WERI-Rb-1 (cell line): Measurements from ENCODE around the gene AKAP8L.

ENCODE experiments used
- DNase-seq: peaks from one replicate; pipeline ENCODE4 v3.0.0-alpha.2; 2020
- H3K27ac ChIP-seq: fragments of 250-450 bp; sonication (Bioruptor Pico); 2 replicates; pipeline ENCODE4 v1.5.1; 2020; ENCODE audit warnings: mild to moderate bottlenecking, moderate library complexity
- H3K27me3 ChIP-seq: fragments of 250-450 bp; sonication (Bioruptor Pico); 2 replicates; pipeline ENCODE4 v1.5.1; 2021; ENCODE audit warnings: mild to moderate bottlenecking, low read depth, moderate library complexity; ENCODE audit not compliant: insufficient read depth, severe bottlenecking
- H3K36me3 ChIP-seq: fragments of 250-450 bp; sonication (Bioruptor Pico); 2 replicates; pipeline ENCODE4 v1.5.1; 2020; ENCODE audit warnings: mild to moderate bottlenecking, moderate library complexity
- H3K4me3 ChIP-seq: 2 replicates; pipeline ENCODE4 v1.5.1; 2011; ENCODE audit warnings: low read depth, mild to moderate bottlenecking, control low read depth, low read length
- H3K9me3 ChIP-seq: fragments of 250-450 bp; sonication (Bioruptor Pico); 2 replicates; pipeline ENCODE4 v1.5.1; 2021; ENCODE audit warnings: mild to moderate bottlenecking, moderate library complexity; ENCODE audit not compliant: severe bottlenecking
- TF ChIP-seq, protein P1 (sequence below): IDR thresholded peaks from 2 replicates; pipeline ENCODE4 v1.5.1; 2011; ENCODE audit warnings: low read depth, mild to moderate bottlenecking, control low read depth, inconsistent platforms, low read length

Gene AKAP8L

DNA sequence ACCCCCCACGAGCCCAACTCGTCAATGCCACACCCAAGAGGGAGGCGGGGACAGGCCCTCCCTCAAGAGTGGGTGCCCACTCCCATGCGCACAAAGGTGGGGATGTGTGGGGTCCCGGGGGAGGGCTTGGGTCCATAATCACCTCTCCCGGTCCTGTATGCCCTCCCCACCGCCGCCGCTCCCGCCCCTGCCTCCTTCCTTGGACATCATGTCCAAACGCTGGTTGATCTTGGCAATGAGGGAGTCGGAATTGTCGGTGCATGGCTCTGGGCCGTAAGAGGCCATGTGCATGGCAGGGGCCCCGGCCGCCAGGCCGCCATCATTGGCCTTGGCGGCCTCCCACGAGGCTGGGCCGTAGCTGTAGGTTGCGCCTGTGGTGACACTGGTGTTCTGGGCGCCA is 45.1 kb downstream of the AKAP8L start:
- Histone ChIP-seq H3K9me3 (no peaks in the 10 kb centered on the region), H3K27ac (no peak overlapping the region), H3K4me3 (no peak overlapping the region), H3K27me3 (no peaks in the 10 kb centered on the region), H3K36me3 (peaks cover 51% of the 10 kb centered on the region)
- no peak for DNase-seq
- TF ChIP-seq, protein P1, sequence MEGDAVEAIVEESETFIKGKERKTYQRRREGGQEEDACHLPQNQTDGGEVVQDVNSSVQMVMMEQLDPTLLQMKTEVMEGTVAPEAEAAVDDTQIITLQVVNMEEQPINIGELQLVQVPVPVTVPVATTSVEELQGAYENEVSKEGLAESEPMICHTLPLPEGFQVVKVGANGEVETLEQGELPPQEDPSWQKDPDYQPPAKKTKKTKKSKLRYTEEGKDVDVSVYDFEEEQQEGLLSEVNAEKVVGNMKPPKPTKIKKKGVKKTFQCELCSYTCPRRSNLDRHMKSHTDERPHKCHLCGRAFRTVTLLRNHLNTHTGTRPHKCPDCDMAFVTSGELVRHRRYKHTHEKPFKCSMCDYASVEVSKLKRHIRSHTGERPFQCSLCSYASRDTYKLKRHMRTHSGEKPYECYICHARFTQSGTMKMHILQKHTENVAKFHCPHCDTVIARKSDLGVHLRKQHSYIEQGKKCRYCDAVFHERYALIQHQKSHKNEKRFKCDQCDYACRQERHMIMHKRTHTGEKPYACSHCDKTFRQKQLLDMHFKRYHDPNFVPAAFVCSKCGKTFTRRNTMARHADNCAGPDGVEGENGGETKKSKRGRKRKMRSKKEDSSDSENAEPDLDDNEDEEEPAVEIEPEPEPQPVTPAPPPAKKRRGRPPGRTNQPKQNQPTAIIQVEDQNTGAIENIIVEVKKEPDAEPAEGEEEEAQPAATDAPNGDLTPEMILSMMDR: no peak

GRCh38 chr19:15372891-15373301 is 45.9 kb downstream of the AKAP8L start:
- TF ChIP-seq, protein P1: no peak
- H3K27me3 ChIP-seq: no peaks in the 10 kb centered on the region
- H3K27ac ChIP-seq: no peak overlapping the region
- no peak for DNase-seq
- H3K9me3 ChIP-seq: no peaks in the 10 kb centered on the region
- no peak overlapping the region for H3K4me3 ChIP-seq
- H3K36me3 ChIP-seq: peaks cover 59% of the 10 kb centered on the region

GRCh38 chr19:15372470-15372869 is 46.3 kb downstream of the AKAP8L start:
- peaks cover 63% of the 10 kb centered on the region for H3K36me3 ChIP-seq
- no peak overlapping the region for H3K4me3 ChIP-seq
- no peaks in the 10 kb centered on the region for H3K27me3 ChIP-seq
- H3K27ac ChIP-seq: no peak overlapping the region
- no peaks in the 10 kb centered on the region for H3K9me3 ChIP-seq
- TF ChIP-seq, protein P1: no peak
- no peak for DNase-seq

DNA sequence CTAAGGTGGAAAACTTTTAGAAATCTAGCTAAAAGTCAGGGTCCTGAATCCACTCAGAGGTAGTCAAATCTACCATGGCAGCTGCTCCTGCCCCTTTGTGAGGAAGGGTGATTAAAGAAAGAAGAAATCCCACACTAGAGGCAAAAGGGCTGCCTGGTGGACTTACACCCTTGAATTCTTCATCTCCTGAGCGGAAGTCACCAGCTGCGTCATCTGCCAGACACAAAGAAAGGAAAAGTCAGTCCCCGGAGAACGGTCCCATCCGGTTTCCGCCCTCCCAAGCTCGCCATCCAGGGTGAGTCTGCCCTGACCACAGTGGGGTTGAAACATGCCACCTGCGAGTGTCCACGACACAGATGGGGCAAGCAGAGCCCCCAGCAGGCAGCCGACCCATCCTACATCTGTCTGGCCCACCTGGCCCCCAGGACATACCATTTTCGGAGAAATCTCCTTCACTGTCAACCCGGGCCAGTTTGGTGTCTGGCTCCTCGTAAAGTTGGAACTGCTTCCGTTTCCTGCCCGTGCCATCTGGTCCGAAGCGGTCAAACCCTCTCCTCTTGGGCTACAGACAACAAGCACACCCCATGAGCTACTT is 46.9 kb downstream of the AKAP8L start:
- H3K36me3 ChIP-seq: peaks cover 69% of the 10 kb centered on the region
- DNase-seq: no peak
- H3K27me3 ChIP-seq: no peaks in the 10 kb centered on the region
- H3K4me3 ChIP-seq: no peak overlapping the region
- H3K27ac ChIP-seq: no peak overlapping the region
- no peaks in the 10 kb centered on the region for H3K9me3 ChIP-seq
- TF ChIP-seq, protein P1: no peak

DNA sequence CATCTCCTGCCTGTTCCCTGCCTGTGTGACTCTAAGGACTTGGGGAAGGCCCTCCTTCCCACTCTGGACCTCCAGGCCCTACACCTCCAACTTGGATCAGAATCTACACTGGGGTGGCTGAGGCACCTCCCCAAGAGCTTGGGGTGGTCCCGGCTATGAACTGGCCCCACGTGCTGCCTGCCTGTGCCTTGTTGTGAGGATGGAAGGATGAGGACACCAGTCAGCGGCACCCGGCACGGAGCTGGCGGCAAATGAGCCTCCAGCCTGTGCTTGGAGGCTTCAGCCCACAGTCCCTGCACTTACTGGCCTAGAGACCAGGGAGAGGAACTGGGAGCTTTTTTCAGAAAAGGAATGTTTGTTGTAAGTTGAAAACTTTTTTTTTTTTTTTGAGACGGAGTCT is 47.7 kb downstream of the AKAP8L start:
- no peak for DNase-seq
- Histone ChIP-seq H3K36me3 (peaks cover 73% of the 10 kb centered on the region), H3K9me3 (no peaks in the 10 kb centered on the region), H3K27ac (no peak overlapping the region), H3K27me3 (no peaks in the 10 kb centered on the region), H3K4me3 (no peak overlapping the region)
- TF ChIP-seq, protein P1: no peak

GRCh38 chr19:15369594-15369891 is 49.2 kb downstream of the AKAP8L start:
- Histone ChIP-seq H3K9me3 (no peaks in the 10 kb centered on the region), H3K36me3 (peaks cover 82% of the 10 kb centered on the region), H3K27ac (no peak overlapping the region), H3K27me3 (no peaks in the 10 kb centered on the region), H3K4me3 (no peak overlapping the region)
- TF ChIP-seq, protein P1: no peak
- DNase-seq: no peak
